ENCODE measurements around the gene HHATL.

DNA sequence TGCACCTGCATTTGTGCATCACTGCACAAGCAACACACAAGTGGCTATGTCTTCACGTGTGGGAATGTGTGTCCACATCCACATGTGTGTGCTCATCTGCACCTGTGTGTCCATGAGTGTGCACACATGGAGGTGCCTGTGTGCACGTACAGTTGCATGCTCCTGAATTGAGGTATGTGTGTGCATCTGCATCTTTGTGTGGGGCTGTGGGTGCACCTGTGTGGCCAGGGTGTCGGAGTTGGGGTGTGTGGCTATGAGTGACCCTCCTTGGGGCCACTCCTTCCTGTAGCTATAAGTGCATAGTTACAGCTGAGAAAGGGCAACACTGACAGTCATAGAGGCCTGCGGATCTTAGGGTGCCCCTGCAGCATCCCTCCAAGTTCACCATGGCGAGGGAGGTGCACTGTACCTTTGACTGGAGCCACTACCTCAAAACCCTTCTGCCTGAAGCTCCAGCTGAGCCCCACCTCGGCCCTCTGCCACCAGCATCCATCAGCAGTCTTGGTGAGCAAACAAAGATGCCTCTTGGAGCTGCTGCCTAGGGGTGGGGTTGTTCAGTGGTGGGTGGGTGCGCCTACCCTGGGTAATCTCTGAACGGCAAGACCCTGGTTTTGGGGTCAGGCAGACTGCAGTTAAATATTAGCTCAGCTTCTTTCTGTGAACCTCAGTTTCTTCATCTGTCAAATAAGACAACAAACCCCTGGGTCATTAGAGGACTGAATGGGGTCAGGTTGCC lies 5.2 kb upstream of the HHATL start:
- TF ChIP-seq, protein P1, sequence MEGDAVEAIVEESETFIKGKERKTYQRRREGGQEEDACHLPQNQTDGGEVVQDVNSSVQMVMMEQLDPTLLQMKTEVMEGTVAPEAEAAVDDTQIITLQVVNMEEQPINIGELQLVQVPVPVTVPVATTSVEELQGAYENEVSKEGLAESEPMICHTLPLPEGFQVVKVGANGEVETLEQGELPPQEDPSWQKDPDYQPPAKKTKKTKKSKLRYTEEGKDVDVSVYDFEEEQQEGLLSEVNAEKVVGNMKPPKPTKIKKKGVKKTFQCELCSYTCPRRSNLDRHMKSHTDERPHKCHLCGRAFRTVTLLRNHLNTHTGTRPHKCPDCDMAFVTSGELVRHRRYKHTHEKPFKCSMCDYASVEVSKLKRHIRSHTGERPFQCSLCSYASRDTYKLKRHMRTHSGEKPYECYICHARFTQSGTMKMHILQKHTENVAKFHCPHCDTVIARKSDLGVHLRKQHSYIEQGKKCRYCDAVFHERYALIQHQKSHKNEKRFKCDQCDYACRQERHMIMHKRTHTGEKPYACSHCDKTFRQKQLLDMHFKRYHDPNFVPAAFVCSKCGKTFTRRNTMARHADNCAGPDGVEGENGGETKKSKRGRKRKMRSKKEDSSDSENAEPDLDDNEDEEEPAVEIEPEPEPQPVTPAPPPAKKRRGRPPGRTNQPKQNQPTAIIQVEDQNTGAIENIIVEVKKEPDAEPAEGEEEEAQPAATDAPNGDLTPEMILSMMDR (IDR thresholded peaks at IDR 0.05), result no peak
- no peak for TF ChIP-seq POLR2A (IDR thresholded peaks at IDR 0.05)
